Measurements from ENCODE around the gene MIS12.

DNA sequence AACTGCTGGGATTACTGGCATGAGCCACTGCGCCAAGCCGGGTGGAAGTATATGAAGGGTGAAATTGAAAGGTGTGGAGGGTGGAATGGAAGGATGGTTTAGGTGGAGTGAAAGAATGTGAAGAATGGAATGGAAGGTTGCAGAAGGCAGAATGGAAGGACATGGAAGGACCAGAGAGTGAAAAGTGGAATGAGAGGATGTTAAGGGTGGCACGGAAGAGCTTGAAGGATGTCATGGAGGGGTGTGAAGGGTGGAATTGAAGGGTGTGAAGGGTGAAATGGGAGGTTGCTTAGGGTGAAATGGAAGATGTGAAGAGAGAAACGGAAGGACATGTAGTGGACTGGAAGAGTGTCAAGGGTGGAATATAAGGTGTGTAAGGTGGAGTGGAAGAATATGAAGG, 16.2 kb downstream of the MIS12 start:
- TF ChIP-seq POLR2A (IDR thresholded peaks at IDR 0.05) (no peak), POLR2AphosphoS5 (IDR thresholded peaks at IDR 0.05) (no peak)
- TF ChIP-seq, protein P1, sequence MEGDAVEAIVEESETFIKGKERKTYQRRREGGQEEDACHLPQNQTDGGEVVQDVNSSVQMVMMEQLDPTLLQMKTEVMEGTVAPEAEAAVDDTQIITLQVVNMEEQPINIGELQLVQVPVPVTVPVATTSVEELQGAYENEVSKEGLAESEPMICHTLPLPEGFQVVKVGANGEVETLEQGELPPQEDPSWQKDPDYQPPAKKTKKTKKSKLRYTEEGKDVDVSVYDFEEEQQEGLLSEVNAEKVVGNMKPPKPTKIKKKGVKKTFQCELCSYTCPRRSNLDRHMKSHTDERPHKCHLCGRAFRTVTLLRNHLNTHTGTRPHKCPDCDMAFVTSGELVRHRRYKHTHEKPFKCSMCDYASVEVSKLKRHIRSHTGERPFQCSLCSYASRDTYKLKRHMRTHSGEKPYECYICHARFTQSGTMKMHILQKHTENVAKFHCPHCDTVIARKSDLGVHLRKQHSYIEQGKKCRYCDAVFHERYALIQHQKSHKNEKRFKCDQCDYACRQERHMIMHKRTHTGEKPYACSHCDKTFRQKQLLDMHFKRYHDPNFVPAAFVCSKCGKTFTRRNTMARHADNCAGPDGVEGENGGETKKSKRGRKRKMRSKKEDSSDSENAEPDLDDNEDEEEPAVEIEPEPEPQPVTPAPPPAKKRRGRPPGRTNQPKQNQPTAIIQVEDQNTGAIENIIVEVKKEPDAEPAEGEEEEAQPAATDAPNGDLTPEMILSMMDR (IDR thresholded peaks at IDR 0.05), result no peak

Data from sigmoid colon (tissue), 4 donors.